ENCODE results near the gene DPM3. TPM values are rescaled to one million over a fixed set of nuclear protein-coding genes. Genes with fewer than 3 reads are reported as not detected.

Gene DPM3
- total and polyA plus RNA-seq, 9 of the 15 experiments (the other 6 are each of a cell fraction or from before 2014, with no cell fraction given) = 3.7 to 120 (median 36.4) TPM

GRCh38 chr1:155139895-155140629, at the start of gene DPM3 (continued):
- TF ChIP-seq ZNF586 (CRISPR knock-in tag; conservative IDR thresholded peaks at IDR 0.05) (no peak), GTF2B (IDR thresholded peaks at IDR 0.05; ENCODE audit: extremely low read depth, insufficient read length) (no peak), TCF7L2 (IDR thresholded peaks at IDR 0.05; ENCODE audit: low read depth, low read length) (no peak), NCOA6 (IDR thresholded peaks at IDR 0.05) (no peak), PHB2 (IDR thresholded peaks at IDR 0.05; ENCODE audit: low read depth) (no peak), ZBTB8A (IDR thresholded peaks at IDR 0.05; ENCODE audit: partially characterized antibody) (no peak), USF2 (CRISPR knock-in tag; IDR thresholded peaks at IDR 0.05) (no peak), ARNT (IDR thresholded peaks at IDR 0.05) (no peak), ETV5 (CRISPR knock-in tag; IDR thresholded peaks at IDR 0.05; ENCODE audit: low read depth) (peak; percentile 50), ZNF668 (CRISPR knock-in tag; IDR thresholded peaks at IDR 0.05) (no peak), NR4A1 (CRISPR knock-in tag; IDR thresholded peaks at IDR 0.05) (no peak), NR4A1 (tag; IDR thresholded peaks at IDR 0.05) (no peak), RB1 (IDR thresholded peaks at IDR 0.05; ENCODE audit: low read depth) (peak; percentile 35; the same call in 1 of the 2 replicates), HDGF (IDR thresholded peaks at IDR 0.05) (no peak), TAF7 (tag; IDR thresholded peaks at IDR 0.05) (peak; percentile 41; the same call in 1 of the 2 replicates), ZBTB17 (CRISPR knock-in tag; IDR thresholded peaks at IDR 0.05) (no peak; the same call in 1 of the 2 replicates), FOXP4 (CRISPR knock-in tag; IDR thresholded peaks at IDR 0.05; ENCODE audit: borderline replicate concordance) (no peak), CHD1 (IDR thresholded peaks at IDR 0.05; ENCODE audit: low read length) (no peak), RAD21 (CRISPR knock-in tag; conservative IDR thresholded peaks at IDR 0.05 in 1 of 2, IDR thresholded peaks at IDR 0.05 in 1 of 2) (no peak), LEF1 (IDR thresholded peaks at IDR 0.05) (no peak), POLR2A (conservative IDR thresholded peaks at IDR 0.05) (peak; percentile 91)
- TF ChIP-seq, protein P1, sequence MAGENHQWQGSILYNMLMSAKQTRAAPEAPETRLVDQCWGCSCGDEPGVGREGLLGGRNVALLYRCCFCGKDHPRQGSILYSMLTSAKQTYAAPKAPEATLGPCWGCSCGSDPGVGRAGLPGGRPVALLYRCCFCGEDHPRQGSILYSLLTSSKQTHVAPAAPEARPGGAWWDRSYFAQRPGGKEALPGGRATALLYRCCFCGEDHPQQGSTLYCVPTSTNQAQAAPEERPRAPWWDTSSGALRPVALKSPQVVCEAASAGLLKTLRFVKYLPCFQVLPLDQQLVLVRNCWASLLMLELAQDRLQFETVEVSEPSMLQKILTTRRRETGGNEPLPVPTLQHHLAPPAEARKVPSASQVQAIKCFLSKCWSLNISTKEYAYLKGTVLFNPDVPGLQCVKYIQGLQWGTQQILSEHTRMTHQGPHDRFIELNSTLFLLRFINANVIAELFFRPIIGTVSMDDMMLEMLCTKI (IDR thresholded peaks at IDR 0.05; ENCODE audit: partially characterized antibody) = no peak
- TF ChIP-seq, protein P2, sequence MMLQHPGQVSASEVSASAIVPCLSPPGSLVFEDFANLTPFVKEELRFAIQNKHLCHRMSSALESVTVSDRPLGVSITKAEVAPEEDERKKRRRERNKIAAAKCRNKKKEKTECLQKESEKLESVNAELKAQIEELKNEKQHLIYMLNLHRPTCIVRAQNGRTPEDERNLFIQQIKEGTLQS (IDR thresholded peaks at IDR 0.05) = peak; percentile 60
- TF ChIP-seq, protein P2 (CRISPR knock-in tag; conservative IDR thresholded peaks at IDR 0.05) = no peak

Data from K562 (cell line).